ENCODE data around the gene SIRT4.
"Not testable (repeated sequence)": the region's sequence is repeated elsewhere in the genome, so short reads cannot be mapped to it uniquely, and the experiment has no call there.

SIRT4 gene

GRCh38 chr12:120336392-120336791 lies 34.3 kb downstream of the SIRT4 start:
- not testable (repeated sequence) for H3K4me1 ChIP-seq (ENCODE audit: control insufficient read depth, insufficient read depth, low read length); H3K27ac ChIP-seq (ENCODE audit: low read length); H3K27me3 ChIP-seq (ENCODE audit: control insufficient read depth, insufficient read depth, low read length); H3K4me3 ChIP-seq (ENCODE audit: low read length); DNase-seq (ENCODE audit: low read depth, low spot score); H3K9me3 ChIP-seq (ENCODE audit: control insufficient read depth, insufficient read depth, low read length); H3K36me3 ChIP-seq (ENCODE audit: control insufficient read depth, insufficient read depth, low read length)
- WGBS (ENCODE audit: insufficient coverage, insufficient read length) = no CpG with 5 or more reads among the region's 2 CpGs

- no peaks in the 10 kb centered on the region for H3K9me3 ChIP-seq (ENCODE audit: control insufficient read depth, insufficient read depth, low read length)
- peaks cover 2% of the 10 kb centered on the region for H3K4me1 ChIP-seq (ENCODE audit: control insufficient read depth, insufficient read depth, low read length)
- H3K4me3 ChIP-seq (ENCODE audit: low read length) = no peak overlapping the region
- WGBS (ENCODE audit: insufficient coverage, insufficient read length) = no CpG with 5 or more reads among the region's 2 CpGs
- H3K27ac ChIP-seq (ENCODE audit: low read length) = no peak overlapping the region
- DNase-seq (ENCODE audit: low read depth, low spot score) = no peak
- H3K36me3 ChIP-seq (ENCODE audit: control insufficient read depth, insufficient read depth, low read length) = no peaks in the 10 kb centered on the region
- H3K27me3 ChIP-seq (ENCODE audit: control insufficient read depth, insufficient read depth, low read length) = no peaks in the 10 kb centered on the region
Measured at GRCh38 chr12:120337730-120338129, 35.6 kb downstream of the SIRT4 start.

GRCh38 chr12:120339256-120339655 lies 37.1 kb downstream of the SIRT4 start:
- WGBS (ENCODE audit: insufficient coverage, insufficient read length) = no CpG with 5 or more reads among the region's 4 CpGs
- Histone ChIP-seq H3K36me3 (ENCODE audit: control insufficient read depth, insufficient read depth, low read length) (peaks cover 4% of the 10 kb centered on the region; the same call in 1 of the 2 replicates), H3K4me3 (ENCODE audit: low read length) (no peak overlapping the region), H3K9me3 (ENCODE audit: control insufficient read depth, insufficient read depth, low read length) (no peaks in the 10 kb centered on the region), H3K4me1 (ENCODE audit: control insufficient read depth, insufficient read depth, low read length) (peaks cover 2% of the 10 kb centered on the region), H3K27ac (ENCODE audit: low read length) (no peak overlapping the region), H3K27me3 (ENCODE audit: control insufficient read depth, insufficient read depth, low read length) (no peaks in the 10 kb centered on the region)
- DNase-seq (ENCODE audit: low read depth, low spot score) = no peak

- no CpG with 5 or more reads among the region's 30 CpGs for whole genome bisulfite sequencing (ENCODE audit: insufficient coverage, insufficient read length)
- Histone ChIP-seq H3K9me3 (ENCODE audit: control insufficient read depth, insufficient read depth, low read length) (no peaks in the 10 kb centered on the region), H3K27me3 (ENCODE audit: control insufficient read depth, insufficient read depth, low read length) (no peaks in the 10 kb centered on the region), H3K4me1 (ENCODE audit: control insufficient read depth, insufficient read depth, low read length) (peaks cover 2% of the 10 kb centered on the region), H3K36me3 (ENCODE audit: control insufficient read depth, insufficient read depth, low read length) (peaks cover 11% of the 10 kb centered on the region), H3K4me3 (ENCODE audit: low read length) (no peak overlapping the region), H3K27ac (ENCODE audit: low read length) (no peak overlapping the region)
- DNase-seq (ENCODE audit: low read depth, low spot score) = no peak
Measured at GRCh38 chr12:120342175-120343038, 40.3 kb downstream of the SIRT4 start.

GRCh38 chr12:120343039-120343537 lies 41.0 kb downstream of the SIRT4 start:
- H3K4me3 ChIP-seq (ENCODE audit: low read length) = no peak overlapping the region
- WGBS (ENCODE audit: insufficient coverage, insufficient read length) = no CpG with 5 or more reads among the region's 10 CpGs
- peaks cover 2% of the 10 kb centered on the region for H3K4me1 ChIP-seq (ENCODE audit: control insufficient read depth, insufficient read depth, low read length)
- peaks cover 18% of the 10 kb centered on the region for H3K36me3 ChIP-seq (ENCODE audit: control insufficient read depth, insufficient read depth, low read length)
- no peak overlapping the region for H3K27ac ChIP-seq (ENCODE audit: low read length)
- H3K27me3 ChIP-seq (ENCODE audit: control insufficient read depth, insufficient read depth, low read length) = no peaks in the 10 kb centered on the region
- no peak for DNase-seq (ENCODE audit: low read depth, low spot score)
- no peaks in the 10 kb centered on the region for H3K9me3 ChIP-seq (ENCODE audit: control insufficient read depth, insufficient read depth, low read length)

GRCh38 chr12:120343692-120344091 lies 41.6 kb downstream of the SIRT4 start:
- H3K36me3 ChIP-seq (ENCODE audit: control insufficient read depth, insufficient read depth, low read length) = peaks cover 18% of the 10 kb centered on the region
- DNase-seq (ENCODE audit: low read depth, low spot score) = no peak
- H3K4me3 ChIP-seq (ENCODE audit: low read length) = no peak overlapping the region
- H3K4me1 ChIP-seq (ENCODE audit: control insufficient read depth, insufficient read depth, low read length) = peaks cover 2% of the 10 kb centered on the region
- WGBS (ENCODE audit: insufficient coverage, insufficient read length) = no CpG with 5 or more reads among the region's 8 CpGs
- no peaks in the 10 kb centered on the region for H3K9me3 ChIP-seq (ENCODE audit: control insufficient read depth, insufficient read depth, low read length)
- H3K27me3 ChIP-seq (ENCODE audit: control insufficient read depth, insufficient read depth, low read length) = no peaks in the 10 kb centered on the region
- H3K27ac ChIP-seq (ENCODE audit: low read length) = no peak overlapping the region

GRCh38 chr12:120346031-120346430 lies 43.9 kb downstream of the SIRT4 start:
- WGBS (ENCODE audit: insufficient coverage, insufficient read length) = no CpG with 5 or more reads among the region's 15 CpGs
- H3K27ac ChIP-seq (ENCODE audit: low read length) = no peak overlapping the region
- H3K27me3 ChIP-seq (ENCODE audit: control insufficient read depth, insufficient read depth, low read length) = no peaks in the 10 kb centered on the region
- no peak overlapping the region for H3K4me3 ChIP-seq (ENCODE audit: low read length)
- peaks cover 19% of the 10 kb centered on the region for H3K36me3 ChIP-seq (ENCODE audit: control insufficient read depth, insufficient read depth, low read length)
- no peaks in the 10 kb centered on the region for H3K9me3 ChIP-seq (ENCODE audit: control insufficient read depth, insufficient read depth, low read length)
- no peak for DNase-seq (ENCODE audit: low read depth, low spot score)
- peaks cover 2% of the 10 kb centered on the region for H3K4me1 ChIP-seq (ENCODE audit: control insufficient read depth, insufficient read depth, low read length)

GRCh38 chr12:120346681-120347080 lies 44.6 kb downstream of the SIRT4 start:
- no CpG with 5 or more reads among the region's 7 CpGs for WGBS (ENCODE audit: insufficient coverage, insufficient read length)
- no peak overlapping the region for H3K4me3 ChIP-seq (ENCODE audit: low read length)
- no peaks in the 10 kb centered on the region for H3K27me3 ChIP-seq (ENCODE audit: control insufficient read depth, insufficient read depth, low read length)
- peaks cover 21% of the 10 kb centered on the region for H3K36me3 ChIP-seq (ENCODE audit: control insufficient read depth, insufficient read depth, low read length)
- H3K9me3 ChIP-seq (ENCODE audit: control insufficient read depth, insufficient read depth, low read length) = no peaks in the 10 kb centered on the region
- H3K27ac ChIP-seq (ENCODE audit: low read length) = no peak overlapping the region
- no peak for DNase-seq (ENCODE audit: low read depth, low spot score)
- H3K4me1 ChIP-seq (ENCODE audit: control insufficient read depth, insufficient read depth, low read length) = peaks cover 2% of the 10 kb centered on the region

GRCh38 chr12:120347766-120348165 lies 45.6 kb downstream of the SIRT4 start:
- H3K27me3 ChIP-seq (ENCODE audit: control insufficient read depth, insufficient read depth, low read length) = no peaks in the 10 kb centered on the region
- H3K4me3 ChIP-seq (ENCODE audit: low read length) = no peak overlapping the region
- H3K36me3 ChIP-seq (ENCODE audit: control insufficient read depth, insufficient read depth, low read length) = peaks cover 22% of the 10 kb centered on the region
- WGBS (ENCODE audit: insufficient coverage, insufficient read length) = no CpG with 5 or more reads among the region's 11 CpGs
- H3K4me1 ChIP-seq (ENCODE audit: control insufficient read depth, insufficient read depth, low read length) = no peaks in the 10 kb centered on the region
- no peaks in the 10 kb centered on the region for H3K9me3 ChIP-seq (ENCODE audit: control insufficient read depth, insufficient read depth, low read length)
- no peak overlapping the region for H3K27ac ChIP-seq (ENCODE audit: low read length)
- DNase-seq (ENCODE audit: low read depth, low spot score) = no peak

- Histone ChIP-seq H3K4me1 (ENCODE audit: control insufficient read depth, insufficient read depth, low read length) (no peaks in the 10 kb centered on the region), H3K9me3 (ENCODE audit: control insufficient read depth, insufficient read depth, low read length) (no peaks in the 10 kb centered on the region), H3K27ac (ENCODE audit: low read length) (no peak overlapping the region), H3K4me3 (ENCODE audit: low read length) (no peak overlapping the region), H3K27me3 (ENCODE audit: control insufficient read depth, insufficient read depth, low read length) (no peaks in the 10 kb centered on the region), H3K36me3 (ENCODE audit: control insufficient read depth, insufficient read depth, low read length) (peaks cover 21% of the 10 kb centered on the region)
- no CpG with 5 or more reads among the region's 19 CpGs for WGBS (ENCODE audit: insufficient coverage, insufficient read length)
- no peak for DNase-seq (ENCODE audit: low read depth, low spot score)
Measured at GRCh38 chr12:120350576-120351350, 48.6 kb downstream of the SIRT4 start.
